ENCODE results near the gene MYEOV.

The MYEOV gene

DNA sequence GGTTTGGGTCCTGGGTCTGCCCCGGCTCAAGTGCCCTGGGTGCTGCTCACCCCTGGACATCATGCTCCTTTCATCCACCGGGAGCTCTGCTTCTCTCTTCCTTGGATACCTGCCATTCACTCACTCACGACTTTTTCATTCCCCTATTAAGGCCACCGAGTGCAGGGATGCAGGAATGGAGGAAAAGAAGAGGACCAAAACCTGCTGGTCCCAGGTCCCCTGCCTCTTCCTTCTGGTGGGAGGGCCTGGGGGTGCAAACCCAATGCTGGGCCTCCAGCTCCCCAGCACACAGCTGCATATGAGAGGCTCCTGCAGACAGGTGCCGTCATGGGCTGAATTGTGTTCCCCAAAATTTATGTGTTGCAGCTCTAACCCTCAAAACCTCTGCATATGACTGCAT is 36.8 kb upstream of the MYEOV start:
- H3K4me1 ChIP-seq (ENCODE audit: insufficient read depth, low read length) = peaks cover 7% of the 10 kb centered on the region; the same call in 1 of the 2 replicates
- peaks cover 8% of the 10 kb centered on the region; the same call in 1 of the 2 replicates for H3K27me3 ChIP-seq (ENCODE audit: insufficient read depth, low read length)
- peaks cover 5% of the 10 kb centered on the region; the same call in 1 of the 2 replicates for H3K9me3 ChIP-seq (ENCODE audit: insufficient read depth, low read depth, low read length)
- H3K9ac ChIP-seq (ENCODE audit: low read depth, low read length) = no peak overlapping the region
- no peak overlapping the region for H3K27ac ChIP-seq (ENCODE audit: low read length)
- H3K36me3 ChIP-seq (ENCODE audit: insufficient read depth, low read depth, low read length) = no peaks in the 10 kb centered on the region
- H3K4me3 ChIP-seq (ENCODE audit: low read length) = no peak overlapping the region

- peaks cover 7% of the 10 kb centered on the region; the same call in 1 of the 2 replicates for H3K4me1 ChIP-seq (ENCODE audit: insufficient read depth, low read length)
- no peaks in the 10 kb centered on the region for H3K36me3 ChIP-seq (ENCODE audit: insufficient read depth, low read depth, low read length)
- H3K27me3 ChIP-seq (ENCODE audit: insufficient read depth, low read length) = peaks cover 8% of the 10 kb centered on the region; the same call in 1 of the 2 replicates
- H3K9me3 ChIP-seq (ENCODE audit: insufficient read depth, low read depth, low read length) = peaks cover 4% of the 10 kb centered on the region; the same call in 1 of the 2 replicates
- no peak overlapping the region for H3K4me3 ChIP-seq (ENCODE audit: low read length)
- no peak overlapping the region for H3K9ac ChIP-seq (ENCODE audit: low read depth, low read length)
- no peak overlapping the region for H3K27ac ChIP-seq (ENCODE audit: low read length)
Observed at GRCh38 chr11:69257838-69258658, 35.9 kb upstream of the MYEOV start.

DNA sequence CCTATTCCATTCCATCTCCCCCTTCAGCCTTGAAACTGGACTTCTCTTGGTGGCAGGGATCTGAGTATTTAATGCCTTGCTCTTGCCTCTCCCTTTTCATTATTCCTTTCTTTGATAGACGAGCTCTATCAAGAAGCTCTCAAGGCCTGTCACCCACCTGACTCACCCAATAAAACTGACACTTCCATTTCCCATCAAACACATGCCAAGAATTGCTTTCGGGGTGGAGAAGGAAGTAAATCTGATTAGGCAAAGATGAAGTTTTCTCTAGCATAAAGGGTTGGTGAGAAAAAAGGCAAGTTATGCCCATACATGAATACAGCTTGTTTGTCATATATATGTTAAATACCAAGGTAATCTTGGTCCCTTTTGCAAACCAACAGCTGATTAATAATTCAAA is 34.9 kb upstream of the MYEOV start:
- H3K36me3 ChIP-seq (ENCODE audit: insufficient read depth, low read depth, low read length) = no peaks in the 10 kb centered on the region
- H3K9ac ChIP-seq (ENCODE audit: low read depth, low read length) = no peak overlapping the region
- H3K27me3 ChIP-seq (ENCODE audit: insufficient read depth, low read length) = peaks cover 8% of the 10 kb centered on the region; the same call in 1 of the 2 replicates
- H3K9me3 ChIP-seq (ENCODE audit: insufficient read depth, low read depth, low read length) = no peaks in the 10 kb centered on the region
- no peak overlapping the region for H3K27ac ChIP-seq (ENCODE audit: low read length)
- peaks cover 7% of the 10 kb centered on the region; the same call in 1 of the 2 replicates for H3K4me1 ChIP-seq (ENCODE audit: insufficient read depth, low read length)
- H3K4me3 ChIP-seq (ENCODE audit: low read length) = no peak overlapping the region

DNA sequence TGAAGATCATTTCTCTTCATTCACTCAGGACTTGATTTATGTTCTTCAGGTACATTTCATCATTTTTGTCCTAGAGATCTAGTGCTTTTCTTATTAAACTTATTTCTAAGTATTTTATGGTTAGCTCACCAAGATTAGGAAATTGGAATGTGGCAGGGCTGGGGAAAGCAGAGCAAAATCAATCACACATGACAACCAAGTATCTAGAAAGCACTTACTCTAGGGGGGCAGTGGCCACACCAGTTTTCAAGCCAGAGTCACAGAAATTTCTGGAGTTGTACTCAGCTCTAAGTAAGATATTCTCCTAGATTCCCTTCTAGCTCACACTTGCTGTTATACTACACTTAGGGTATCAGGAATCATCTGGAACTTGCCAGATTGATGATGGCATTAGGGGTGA is 33.3 kb upstream of the MYEOV start:
- peaks cover 7% of the 10 kb centered on the region; the same call in 1 of the 2 replicates for H3K4me1 ChIP-seq (ENCODE audit: insufficient read depth, low read length)
- H3K9ac ChIP-seq (ENCODE audit: low read depth, low read length) = no peak overlapping the region
- H3K27ac ChIP-seq (ENCODE audit: low read length) = no peak overlapping the region
- no peaks in the 10 kb centered on the region for H3K9me3 ChIP-seq (ENCODE audit: insufficient read depth, low read depth, low read length)
- H3K36me3 ChIP-seq (ENCODE audit: insufficient read depth, low read depth, low read length) = no peaks in the 10 kb centered on the region
- peaks cover 8% of the 10 kb centered on the region; the same call in 1 of the 2 replicates for H3K27me3 ChIP-seq (ENCODE audit: insufficient read depth, low read length)
- no peak overlapping the region for H3K4me3 ChIP-seq (ENCODE audit: low read length)

DNA sequence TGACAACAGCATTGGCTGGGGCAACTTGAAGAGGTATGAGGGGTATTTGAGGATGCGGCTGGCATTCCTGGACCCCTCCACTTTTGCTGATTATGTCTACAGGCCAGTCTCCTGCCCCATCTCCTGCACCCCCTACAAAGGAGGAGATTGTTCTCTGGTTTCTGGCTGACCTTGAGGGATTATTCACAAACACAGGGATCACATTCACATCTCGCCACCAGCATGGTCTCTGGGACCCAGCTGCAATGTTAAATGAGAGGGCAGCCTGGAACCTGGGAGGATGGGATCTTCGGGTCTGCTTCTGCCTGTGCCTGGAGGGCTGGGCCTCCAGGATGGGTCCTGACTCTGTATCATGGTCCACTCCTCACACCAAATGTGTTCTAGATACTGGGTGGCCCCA is 32.8 kb upstream of the MYEOV start:
- no peaks in the 10 kb centered on the region for H3K9me3 ChIP-seq (ENCODE audit: insufficient read depth, low read depth, low read length)
- no peaks in the 10 kb centered on the region for H3K36me3 ChIP-seq (ENCODE audit: insufficient read depth, low read depth, low read length)
- no peak overlapping the region for H3K27ac ChIP-seq (ENCODE audit: low read length)
- H3K4me3 ChIP-seq (ENCODE audit: low read length) = no peak overlapping the region
- H3K27me3 ChIP-seq (ENCODE audit: insufficient read depth, low read length) = peaks cover 8% of the 10 kb centered on the region; the same call in 1 of the 2 replicates
- H3K4me1 ChIP-seq (ENCODE audit: insufficient read depth, low read length) = peaks cover 7% of the 10 kb centered on the region; the same call in 1 of the 2 replicates
- no peak overlapping the region for H3K9ac ChIP-seq (ENCODE audit: low read depth, low read length)

DNA sequence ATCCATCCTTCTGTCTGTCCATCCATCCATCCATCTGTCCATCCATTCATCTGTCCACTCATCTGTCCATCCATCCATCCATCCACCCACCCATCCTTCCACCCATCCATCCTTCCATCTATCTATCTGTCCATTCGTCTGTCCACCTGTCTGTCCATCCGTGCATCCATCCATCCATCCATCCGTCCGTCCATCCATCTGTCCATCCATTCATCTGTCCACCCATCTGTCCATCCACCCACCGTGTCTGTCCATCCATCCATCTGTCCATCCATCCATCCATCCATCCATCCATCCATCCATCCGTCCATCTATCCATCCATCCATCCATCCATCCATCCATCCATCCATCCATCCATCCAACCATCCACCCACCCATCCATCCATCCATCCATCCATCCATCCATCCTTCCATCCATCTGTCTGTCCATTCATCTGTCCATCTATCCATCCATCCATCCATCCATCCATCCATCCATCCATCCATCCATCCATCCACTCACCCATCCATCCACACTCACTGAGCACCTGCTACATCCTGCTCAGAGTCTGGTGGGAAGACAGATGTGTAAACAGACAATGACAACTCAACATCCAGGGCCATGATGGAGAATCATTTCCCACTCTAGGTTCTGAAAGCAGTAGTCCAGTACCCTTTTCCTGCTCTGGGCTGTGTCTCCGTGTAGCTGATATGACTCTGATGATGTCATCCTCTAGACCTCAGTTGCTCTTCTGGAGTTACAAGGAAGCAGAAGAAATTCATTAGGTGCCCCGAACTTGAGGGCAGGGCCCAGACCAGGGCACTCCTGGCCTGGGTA is 30.8 kb upstream of the MYEOV start:
- H3K9me3 ChIP-seq (ENCODE audit: insufficient read depth, low read depth, low read length) = no peaks in the 10 kb centered on the region
- peaks cover 4% of the 10 kb centered on the region; the same call in 1 of the 2 replicates for H3K4me1 ChIP-seq (ENCODE audit: insufficient read depth, low read length)
- H3K36me3 ChIP-seq (ENCODE audit: insufficient read depth, low read depth, low read length) = no peaks in the 10 kb centered on the region
- H3K4me3 ChIP-seq (ENCODE audit: low read length) = no peak overlapping the region
- H3K9ac ChIP-seq (ENCODE audit: low read depth, low read length) = no peak overlapping the region
- H3K27ac ChIP-seq (ENCODE audit: low read length) = no peak overlapping the region
- no peaks in the 10 kb centered on the region for H3K27me3 ChIP-seq (ENCODE audit: insufficient read depth, low read length)

- no peaks in the 10 kb centered on the region for H3K36me3 ChIP-seq (ENCODE audit: insufficient read depth, low read depth, low read length)
- no peak overlapping the region for H3K27ac ChIP-seq (ENCODE audit: low read length)
- H3K9ac ChIP-seq (ENCODE audit: low read depth, low read length) = no peak overlapping the region
- H3K9me3 ChIP-seq (ENCODE audit: insufficient read depth, low read depth, low read length) = no peaks in the 10 kb centered on the region
- no peaks in the 10 kb centered on the region for H3K4me1 ChIP-seq (ENCODE audit: insufficient read depth, low read length)
- H3K4me3 ChIP-seq (ENCODE audit: low read length) = no peak overlapping the region
- H3K27me3 ChIP-seq (ENCODE audit: insufficient read depth, low read length) = no peaks in the 10 kb centered on the region
Observed at GRCh38 chr11:69263736-69264052, 30.3 kb upstream of the MYEOV start.

DNA sequence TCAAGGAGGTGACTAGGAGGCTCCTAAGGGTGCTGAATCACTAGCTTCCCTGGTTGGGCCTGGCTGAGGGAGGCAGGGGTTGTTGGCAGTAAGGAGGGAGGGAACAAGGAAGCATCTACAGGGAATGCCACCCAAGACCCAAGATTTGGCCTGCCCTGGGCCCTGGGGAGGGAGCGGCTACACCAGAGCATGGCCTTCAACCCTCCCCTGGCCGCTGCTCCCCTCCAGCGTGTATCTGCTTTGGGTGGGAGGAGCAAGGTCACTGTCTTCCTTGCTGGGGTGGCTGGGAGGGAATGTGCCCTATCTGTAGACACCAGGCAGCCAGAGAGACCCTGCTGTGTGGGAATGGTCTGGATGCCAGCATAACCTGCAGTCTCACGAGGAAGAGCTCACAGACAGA is 29.5 kb upstream of the MYEOV start:
- Histone ChIP-seq H3K36me3 (ENCODE audit: insufficient read depth, low read depth, low read length) (no peaks in the 10 kb centered on the region), H3K4me3 (ENCODE audit: low read length) (no peak overlapping the region)

DNA sequence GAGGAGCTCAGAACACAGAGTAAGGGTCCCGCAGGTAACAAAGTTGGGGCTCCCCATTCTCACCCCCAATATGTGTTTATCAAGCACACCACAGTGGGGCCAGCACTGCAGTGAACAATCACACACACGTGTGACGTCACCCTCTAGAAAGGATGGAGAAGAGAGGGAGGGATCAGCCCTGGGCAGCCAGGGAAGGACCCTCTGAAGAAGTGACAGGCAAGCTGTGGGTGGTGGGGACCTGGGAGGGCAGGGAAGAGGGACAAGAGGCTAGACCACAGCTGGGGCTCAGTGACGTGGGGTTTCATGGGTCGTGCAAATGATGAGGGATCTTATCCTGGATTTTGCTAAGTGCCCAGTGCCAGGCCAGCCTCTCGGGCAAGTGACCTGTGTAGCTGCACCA is 28.7 kb upstream of the MYEOV start:
- no peaks in the 10 kb centered on the region for H3K27me3 ChIP-seq (ENCODE audit: insufficient read depth, low read length)
- H3K4me1 ChIP-seq (ENCODE audit: insufficient read depth, low read length) = no peaks in the 10 kb centered on the region

More for the DNA sequence above, 29.5 kb upstream of the MYEOV start:
- H3K9ac ChIP-seq (ENCODE audit: low read depth, low read length) = no peak overlapping the region
- H3K9me3 ChIP-seq (ENCODE audit: insufficient read depth, low read depth, low read length) = no peaks in the 10 kb centered on the region
- no peak overlapping the region for H3K27ac ChIP-seq (ENCODE audit: low read length)
- H3K27me3 ChIP-seq (ENCODE audit: insufficient read depth, low read length) = no peaks in the 10 kb centered on the region
- no peaks in the 10 kb centered on the region for H3K4me1 ChIP-seq (ENCODE audit: insufficient read depth, low read length)

GRCh38 chr11:69265911-69266510 is 27.9 kb upstream of the MYEOV start:
- Histone ChIP-seq H3K4me1 (ENCODE audit: insufficient read depth, low read length) (no peaks in the 10 kb centered on the region), H3K9me3 (ENCODE audit: insufficient read depth, low read depth, low read length) (no peaks in the 10 kb centered on the region), H3K27me3 (ENCODE audit: insufficient read depth, low read length) (no peaks in the 10 kb centered on the region), H3K4me3 (ENCODE audit: low read length) (no peak overlapping the region), H3K27ac (ENCODE audit: low read length) (no peak overlapping the region), H3K36me3 (ENCODE audit: insufficient read depth, low read depth, low read length) (no peaks in the 10 kb centered on the region), H3K9ac (ENCODE audit: low read depth, low read length) (no peak overlapping the region)

More for the DNA sequence above, 28.7 kb upstream of the MYEOV start:
- Histone ChIP-seq H3K9me3 (ENCODE audit: insufficient read depth, low read depth, low read length) (no peaks in the 10 kb centered on the region), H3K36me3 (ENCODE audit: insufficient read depth, low read depth, low read length) (no peaks in the 10 kb centered on the region), H3K9ac (ENCODE audit: low read depth, low read length) (no peak overlapping the region), H3K27ac (ENCODE audit: low read length) (no peak overlapping the region), H3K4me3 (ENCODE audit: low read length) (no peak overlapping the region)

DNA sequence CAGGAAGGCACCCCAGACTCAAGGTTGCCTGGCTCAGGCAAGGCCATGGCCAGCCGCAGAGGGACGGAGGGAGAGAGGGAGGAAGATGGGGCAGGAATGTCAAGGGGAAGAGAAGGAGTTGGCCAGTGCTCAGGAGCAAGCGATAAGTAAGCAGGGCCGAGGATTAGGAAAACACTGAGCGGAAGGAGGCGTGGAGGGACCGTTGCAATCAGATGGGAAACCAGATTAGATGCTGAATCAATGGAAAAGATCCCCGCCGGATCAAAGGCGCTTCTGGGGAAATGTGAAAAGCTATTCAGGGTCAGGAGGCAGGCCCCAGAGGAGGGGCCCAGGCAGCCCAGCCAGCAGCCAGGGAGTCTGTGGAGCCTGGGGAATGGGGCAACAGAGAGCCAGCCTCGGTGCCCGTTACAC is 26.6 kb upstream of the MYEOV start:
- Histone ChIP-seq H3K9me3 (ENCODE audit: insufficient read depth, low read depth, low read length) (no peaks in the 10 kb centered on the region), H3K9ac (ENCODE audit: low read depth, low read length) (no peak overlapping the region), H3K27me3 (ENCODE audit: insufficient read depth, low read length) (no peaks in the 10 kb centered on the region), H3K36me3 (ENCODE audit: insufficient read depth, low read depth, low read length) (no peaks in the 10 kb centered on the region), H3K4me1 (ENCODE audit: insufficient read depth, low read length) (no peaks in the 10 kb centered on the region), H3K4me3 (ENCODE audit: low read length) (no peak overlapping the region), H3K27ac (ENCODE audit: low read length) (no peak overlapping the region)

Measured in iPS-20b (cell line).